ENCODE measurements around the gene COMMD9.
A peak's percentile ranks its signal among the peaks of the same experiment; 100 is the strongest.

COMMD9 gene

GRCh38 chr11:36296884-36297543 lies 7.8 kb upstream of the COMMD9 start:
- no peak overlapping the region for H3K4me3 ChIP-seq (ENCODE audit: control insufficient read depth, low read depth, low read length)
- TF ChIP-seq, protein P1, sequence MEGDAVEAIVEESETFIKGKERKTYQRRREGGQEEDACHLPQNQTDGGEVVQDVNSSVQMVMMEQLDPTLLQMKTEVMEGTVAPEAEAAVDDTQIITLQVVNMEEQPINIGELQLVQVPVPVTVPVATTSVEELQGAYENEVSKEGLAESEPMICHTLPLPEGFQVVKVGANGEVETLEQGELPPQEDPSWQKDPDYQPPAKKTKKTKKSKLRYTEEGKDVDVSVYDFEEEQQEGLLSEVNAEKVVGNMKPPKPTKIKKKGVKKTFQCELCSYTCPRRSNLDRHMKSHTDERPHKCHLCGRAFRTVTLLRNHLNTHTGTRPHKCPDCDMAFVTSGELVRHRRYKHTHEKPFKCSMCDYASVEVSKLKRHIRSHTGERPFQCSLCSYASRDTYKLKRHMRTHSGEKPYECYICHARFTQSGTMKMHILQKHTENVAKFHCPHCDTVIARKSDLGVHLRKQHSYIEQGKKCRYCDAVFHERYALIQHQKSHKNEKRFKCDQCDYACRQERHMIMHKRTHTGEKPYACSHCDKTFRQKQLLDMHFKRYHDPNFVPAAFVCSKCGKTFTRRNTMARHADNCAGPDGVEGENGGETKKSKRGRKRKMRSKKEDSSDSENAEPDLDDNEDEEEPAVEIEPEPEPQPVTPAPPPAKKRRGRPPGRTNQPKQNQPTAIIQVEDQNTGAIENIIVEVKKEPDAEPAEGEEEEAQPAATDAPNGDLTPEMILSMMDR (IDR thresholded peaks at IDR 0.05; ENCODE audit: control insufficient read depth, insufficient read depth, low read depth, low read length, missing control alignments) = no peak
- peak; percentile 90 for DNase-seq (ENCODE audit: low read depth)

- TF ChIP-seq, protein P1 (IDR thresholded peaks at IDR 0.05; ENCODE audit: control insufficient read depth, insufficient read depth, low read depth, low read length, missing control alignments) = no peak
- no peak for DNase-seq (ENCODE audit: low read depth)
Observed at GRCh38 chr11:36295926-36296325, 6.7 kb upstream of the COMMD9 start, which contains the start of gene PRR5L. Gene PRR5L (plus strand): TSS chr11:36296288. CDS start chr11:36401122, 104,834 bp downstream.

GRCh38 chr11:36292311-36292722 lies 3.1 kb upstream of the COMMD9 start:
- TF ChIP-seq, protein P1 (IDR thresholded peaks at IDR 0.05; ENCODE audit: control insufficient read depth, insufficient read depth, low read depth, low read length, missing control alignments) = peak; percentile 45
- no peak for DNase-seq (ENCODE audit: low read depth)
- no peak overlapping the region for H3K4me3 ChIP-seq (ENCODE audit: control insufficient read depth, low read depth, low read length)

More at GRCh38 chr11:36295926-36296325, 6.7 kb upstream of the COMMD9 start, which contains the start of gene PRR5L:
- H3K4me3 ChIP-seq (ENCODE audit: control insufficient read depth, low read depth, low read length) = no peak within 1 kb of the TSS

GRCh38 chr11:36288442-36289225 lies 590 bp downstream of the COMMD9 start:
- peak overlapping the region; percentile 69 for H3K4me3 ChIP-seq (ENCODE audit: control insufficient read depth, low read depth, low read length)
- no peak for DNase-seq (ENCODE audit: low read depth)
- TF ChIP-seq, protein P1 (IDR thresholded peaks at IDR 0.05; ENCODE audit: control insufficient read depth, insufficient read depth, low read depth, low read length, missing control alignments) = no peak

DNA sequence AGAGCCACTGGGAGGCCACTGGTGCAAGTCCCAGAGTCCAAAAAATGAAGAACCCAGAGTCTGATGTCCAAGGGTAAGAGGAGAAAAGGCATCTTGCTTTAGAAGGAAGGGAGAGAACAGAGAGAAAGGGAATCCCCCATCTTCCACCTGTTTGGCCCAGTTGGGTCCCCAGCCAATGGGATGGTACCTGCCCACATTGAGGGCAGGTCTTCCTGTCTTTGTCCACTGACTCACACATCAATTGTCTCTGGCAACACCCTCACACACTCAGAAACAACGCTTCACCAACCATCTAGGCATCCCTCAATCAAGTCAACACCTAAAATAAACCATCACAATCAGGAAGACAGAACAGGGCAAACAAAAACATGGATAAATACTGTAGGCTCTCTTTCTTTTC lies 6.3 kb downstream of the COMMD9 start:
- TF ChIP-seq, protein P1 (IDR thresholded peaks at IDR 0.05; ENCODE audit: control insufficient read depth, insufficient read depth, low read depth, low read length, missing control alignments) = no peak
- no peak overlapping the region for H3K4me3 ChIP-seq (ENCODE audit: control insufficient read depth, low read depth, low read length)
- no peak for DNase-seq (ENCODE audit: low read depth)

- no peak for DNase-seq (ENCODE audit: low read depth)
- no peak overlapping the region for H3K4me3 ChIP-seq (ENCODE audit: control insufficient read depth, low read depth, low read length)
Observed at GRCh38 chr11:36281850-36282249, 7.4 kb downstream of the COMMD9 start.

More at GRCh38 chr11:36281850-36282249, 7.4 kb downstream of the COMMD9 start:
- TF ChIP-seq, protein P1 (IDR thresholded peaks at IDR 0.05; ENCODE audit: control insufficient read depth, insufficient read depth, low read depth, low read length, missing control alignments) = no peak

Measured in AG09309 (cell line).